Epidermal melanocyte (primary cell): ENCODE results near the gene SAE1.
"Not testable (repeated sequence)": the region's sequence is repeated elsewhere in the genome, so short reads cannot be mapped to it uniquely, and the experiment has no call there.

ENCODE experiments used
- DNase-seq: peaks from one replicate; pipeline ENCODE4 v3.0.0; 2011; ENCODE audit warnings: low spot score; ENCODE audit not compliant: insufficient read length

SAE1 gene

DNA sequence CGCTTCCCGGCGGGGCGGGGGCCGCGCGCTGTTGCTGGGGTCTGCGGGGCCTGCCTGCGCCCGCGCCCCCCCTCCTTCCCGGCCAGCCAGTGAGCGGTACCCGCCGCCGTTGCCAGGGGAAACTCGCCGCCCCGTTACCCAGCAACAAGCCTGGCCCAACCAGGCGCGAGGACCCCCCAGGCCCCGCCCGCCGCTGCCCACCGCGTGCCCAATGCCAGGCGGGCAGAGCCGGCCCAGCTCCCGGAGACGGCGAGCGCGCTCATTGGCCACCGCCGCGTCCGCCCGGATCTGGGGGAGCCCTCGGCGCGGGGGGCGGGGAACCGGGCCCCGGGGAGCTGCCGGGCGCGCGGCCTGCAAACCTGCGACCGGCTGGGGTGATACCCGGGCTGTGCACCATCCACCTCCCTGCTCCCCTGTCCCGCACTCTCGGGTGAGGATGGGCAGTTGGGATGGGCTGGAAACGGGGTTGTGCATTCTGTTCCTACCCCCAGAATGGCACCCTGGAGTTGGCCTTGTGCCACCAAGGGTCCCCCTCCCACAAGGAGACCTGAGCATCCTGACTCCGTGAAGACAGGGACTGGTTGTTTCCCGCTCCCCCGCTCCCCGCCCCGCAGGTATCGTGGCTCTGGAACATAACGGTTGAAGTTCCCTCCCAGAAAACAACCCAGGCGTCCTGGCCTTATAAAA lies 109.1 kb downstream of the SAE1 start:
- DNase-seq, result peak; percentile 88

DNA sequence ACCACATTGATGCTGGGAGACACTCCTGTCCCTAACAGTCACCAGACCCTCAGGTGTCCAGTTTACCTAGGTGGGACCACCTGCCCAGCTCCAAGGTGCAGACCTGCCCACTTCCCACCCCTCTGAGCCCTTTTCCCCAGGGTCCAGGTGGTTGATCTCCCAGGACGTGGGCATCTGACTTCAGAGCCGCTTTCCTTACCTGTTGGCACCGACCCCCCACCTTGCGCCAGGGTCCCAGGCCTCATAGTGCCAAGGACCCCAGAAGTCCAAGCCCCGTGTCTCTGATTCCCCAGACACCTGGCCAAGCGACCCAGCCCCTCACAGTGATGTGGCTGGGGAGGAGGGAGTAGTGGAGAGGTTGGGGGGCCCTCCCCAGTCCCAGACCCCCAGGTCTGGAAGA lies 109.9 kb downstream of the SAE1 start:
- no peak for DNase-seq

DNA sequence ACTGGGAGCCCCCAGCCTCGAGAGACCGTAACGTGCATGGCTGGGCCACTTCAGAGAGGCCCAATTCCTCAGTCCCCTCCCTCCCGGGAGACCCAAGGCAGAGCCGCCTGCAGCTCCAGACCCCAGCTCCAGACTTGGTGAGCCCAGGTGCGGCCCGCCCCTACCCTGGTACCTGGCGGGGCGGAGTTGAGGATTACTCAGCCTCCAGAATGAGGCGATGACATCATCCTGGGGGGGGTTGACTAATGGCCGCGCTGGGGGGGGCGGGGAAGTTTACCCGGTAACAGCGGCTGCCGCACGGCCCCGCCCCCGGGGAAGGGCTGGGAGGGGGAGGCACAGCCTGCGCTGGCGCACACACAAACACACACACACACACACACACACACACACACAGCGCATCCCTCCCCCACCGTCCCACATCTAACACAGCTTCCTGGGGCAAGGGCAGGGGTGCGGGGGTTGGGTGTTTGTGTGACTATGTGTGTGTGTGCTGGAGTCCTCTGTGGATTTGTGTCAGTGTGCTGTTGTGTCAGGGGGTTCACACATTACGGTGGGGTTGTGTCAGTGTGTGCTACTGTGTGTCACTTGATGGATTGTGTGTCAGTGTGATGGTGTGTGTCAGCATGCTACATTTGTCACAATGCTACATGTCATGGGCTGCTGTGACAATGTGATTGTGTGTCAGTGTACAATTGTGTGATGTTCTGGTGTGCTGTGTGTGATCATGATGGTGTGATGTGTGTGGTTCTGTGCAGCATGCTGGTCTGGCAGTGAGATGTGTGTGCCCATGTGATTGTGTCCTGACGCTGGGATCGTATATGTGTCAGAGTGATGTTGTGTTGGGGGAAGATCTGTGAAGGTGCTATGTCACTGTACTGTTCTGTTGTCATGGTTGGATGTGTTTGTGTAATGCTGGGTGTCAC lies 110.6 kb downstream of the SAE1 start:
- no peak for DNase-seq

- no peak for DNase-seq
These were observed 111.4 kb downstream of the SAE1 start for GRCh38 chr19:47241919-47242577.

GRCh38 chr19:47243364-47243775 lies 112.7 kb downstream of the SAE1 start:
- no peak for DNase-seq

GRCh38 chr19:47243776-47244547 lies 113.3 kb downstream of the SAE1 start:
- peak; percentile 91 for DNase-seq

- peak; percentile 54 for DNase-seq
These were observed 116.8 kb downstream of the SAE1 start for GRCh38 chr19:47247308-47247990.

- DNase-seq, result not testable (repeated sequence)
These were observed 122.4 kb downstream of the SAE1 start for GRCh38 chr19:47253016-47253415.

GRCh38 chr19:47253467-47253881 lies 122.8 kb downstream of the SAE1 start:
- DNase-seq, result no peak

DNA sequence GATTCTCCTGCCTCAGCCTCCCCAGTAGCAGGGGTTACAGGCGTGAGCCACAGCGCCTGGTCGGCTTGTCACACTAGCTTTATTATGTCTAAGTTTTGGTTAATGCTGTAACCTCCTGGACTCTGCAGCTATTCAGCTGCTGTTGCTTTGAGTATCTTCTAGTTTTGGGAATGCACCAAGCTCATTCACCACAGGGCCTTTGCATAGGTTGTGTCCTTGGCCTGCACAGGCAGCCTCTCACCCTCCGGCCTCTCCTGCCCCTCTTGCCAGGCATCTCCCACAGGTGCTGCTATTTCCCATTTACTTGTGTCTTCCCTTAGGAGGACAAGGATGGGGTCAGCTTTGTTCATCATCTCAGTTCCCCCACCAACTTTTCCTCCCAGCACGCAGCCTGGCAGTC lies 123.3 kb downstream of the SAE1 start:
- DNase-seq, result no peak

GRCh38 chr19:47255879-47256692 lies 125.5 kb downstream of the SAE1 start, which contains the start of gene CCDC9:
Gene CCDC9 (plus strand): TSS chr19:47256525. CDS start chr19:47258401, 1,876 bp downstream.
- peak; percentile 95 for DNase-seq

GRCh38 chr19:47256693-47257410 lies 126.2 kb downstream of the SAE1 start:
- DNase-seq, result peak; percentile 99

GRCh38 chr19:47257411-47258169 lies 127.0 kb downstream of the SAE1 start:
- peak; percentile 99 for DNase-seq

DNA sequence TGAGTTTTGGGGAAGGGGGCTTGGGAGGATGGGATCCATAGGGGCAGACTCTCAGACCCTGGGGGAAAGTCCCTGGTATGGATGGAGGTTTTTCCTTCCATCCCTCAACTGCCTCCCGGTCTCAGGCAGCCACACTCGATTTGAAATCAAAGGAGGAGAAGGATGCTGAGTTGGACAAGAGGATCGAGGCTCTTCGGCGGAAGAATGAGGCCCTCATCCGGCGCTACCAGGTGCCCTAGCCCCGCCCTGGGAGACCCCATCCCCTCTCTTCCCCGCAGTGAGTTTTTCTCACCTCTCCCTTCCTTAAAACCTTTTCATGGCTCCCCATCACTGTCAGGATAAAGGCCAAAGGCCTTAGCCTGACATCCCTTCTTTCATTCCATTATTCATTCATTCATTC lies 127.8 kb downstream of the SAE1 start:
- DNase-seq, result no peak

DNA sequence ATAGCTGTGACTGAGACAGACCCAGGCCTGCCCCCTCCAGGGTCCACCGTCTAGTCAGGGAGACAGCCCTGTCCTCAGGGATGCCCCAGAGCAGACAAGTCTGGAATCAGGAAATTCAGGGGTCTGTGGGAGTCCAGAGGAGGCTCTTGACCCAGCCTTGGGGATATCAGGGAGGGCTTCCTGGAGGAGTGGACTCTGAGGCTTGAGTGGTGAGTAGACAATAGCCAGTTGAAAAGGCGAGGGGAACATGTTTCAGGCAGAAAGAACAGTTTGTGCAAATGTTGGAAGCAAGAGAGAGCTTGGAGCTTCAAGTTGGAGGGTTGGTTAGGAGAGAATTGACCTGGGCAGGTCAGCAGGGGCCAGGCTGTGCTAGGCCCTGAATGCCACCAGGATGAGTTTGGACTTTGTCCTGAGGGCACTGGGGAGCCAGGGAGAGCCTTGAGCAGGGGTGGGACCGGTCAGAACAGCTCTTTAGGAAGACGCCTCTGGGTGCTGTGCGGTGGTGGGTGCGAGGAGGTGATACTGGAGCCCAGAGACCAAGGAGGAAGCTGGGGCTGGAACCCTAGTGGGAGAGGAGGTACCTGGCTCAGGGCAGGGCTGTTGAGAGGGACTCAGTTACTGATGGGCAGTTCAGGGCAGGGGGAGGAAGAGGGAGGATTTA lies 128.4 kb downstream of the SAE1 start:
- no peak for DNase-seq
